Gastrocnemius medialis (tissue), 4 donors: ENCODE measurements around the gene ATF7. TPM values are rescaled to one million over a fixed set of nuclear protein-coding genes. Genes with fewer than 3 reads are reported as not detected.

ENCODE experiments used
- ATAC-seq, 2 donors: fragments of 150-250 bp; one replicate each; pipeline ENCODE4 v1.9.1; 2016
- DNase-seq, 2 donors: peaks; one replicate each; pipeline ENCODE4 v3.0.0-alpha.2; 2019
- H3K27ac ChIP-seq, 4 donors: fragments of 200-600 bp; sonication (generic); 1 replicate in 1 of 4; 2 replicates in 3 of 4; pipeline ENCODE4 v1.5.1; 2016 to 2018; ENCODE audit warnings: mild to moderate bottlenecking in 2 of 4, moderate library complexity in 1 of 4
- H3K27me3 ChIP-seq, 3 donors: fragments of 200-600 bp; sonication (generic) in 2 of 3; 1 replicate in 1 of 3; 2 replicates in 2 of 3; pipeline versions ENCODE4 v1.5.1 to v1.6.0; 2016 to 2019; ENCODE audit warnings: mild to moderate bottlenecking in 1 of 3, moderate library complexity in 1 of 3
- H3K36me3 ChIP-seq, 2 donors: fragments of 200-600 bp; sonication (generic) in 1 of 2; one replicate each; pipeline ENCODE4 v1.5.1; 2017 to 2018
- H3K4me1 ChIP-seq, 2 donors: fragments of 200-600 bp; sonication (generic) in 1 of 2; one replicate each; pipeline ENCODE4 v1.5.1; 2016 to 2017; ENCODE audit warnings: mild to moderate bottlenecking in 2 of 2
- H3K4me3 ChIP-seq, 4 donors: fragments of 200-600 bp; sonication (generic) in 3 of 4; 1 replicate in 1 of 4; 2 replicates in 3 of 4; pipeline ENCODE4 v1.5.1; 2016 to 2019; ENCODE audit warnings: mild to moderate bottlenecking in 2 of 4
- H3K9me3 ChIP-seq, 3 donors: fragments of 200-600 bp; sonication (generic) in 2 of 3; 1 replicate in 1 of 3; 2 replicates in 2 of 3; pipeline ENCODE4 v1.5.1; 2016 to 2019
- CTCF ChIP-seq, 5 experiments: fragments of 450-650 bp in 3 of 5; fragments of 200-600 bp in 2 of 5; sonication (generic) in 2 of 5; IDR thresholded peaks in 4 of 5; conservative IDR thresholded peaks in 1 of 5; 1 replicate in 4 of 5; 2 replicates in 1 of 5; pipeline ENCODE4 v1.5.1; 2016 to 2019; ENCODE audit warnings: antibody characterized with exemption in 5 of 5, mild to moderate bottlenecking in 3 of 5, moderate library complexity in 3 of 5
- POLR2A ChIP-seq, 2 donors: fragments of 450-650 bp; IDR thresholded peaks; one replicate each; pipeline ENCODE4 v1.6.1; 2017; ENCODE audit warnings: antibody characterized with exemption in 2 of 2, mild to moderate bottlenecking in 2 of 2, moderate library complexity in 2 of 2
- in situ Hi-C, 4 donors: fragments of 200-750 bp; cut with MboI; loops; one replicate each; pipeline versions ENCODE4 v1.15.0 to v1.8.0; 2017; ENCODE audit warnings: low sequenced_read_pairs in 4 of 4
- intact Hi-C: fragments of 100-400 bp; cut with DNase I; formaldehyde crosslinking; loops from one replicate; pipeline ENCODE4 v1.15.1; 2023; ENCODE audit warnings: low total_unique reads
- total RNA-seq, 4 donors: library from RNA; depleted of rRNA; stranded (reverse); fragments of >200 nt; gene quantifications; one replicate each; pipeline versions ENCODE4 v1.1.0 to v1.2.3, GENCODE V29; 2016

The ATF7 gene
- total RNA-seq, 4 donors from 2014 or later, result 21.9 to 47.9 (median 26.3) TPM

GRCh38 chr12:53624956-53625355 is 1.2 kb downstream of the ATF7 start:
- Histone ChIP-seq H3K27me3 (no peaks in the 10 kb centered on the region), H3K4me1 (peaks cover 36 to 47% of the 10 kb centered on the region in 2 donors), H3K36me3 (no peaks in the 10 kb centered on the region), H3K27ac (peak overlapping the region; percentile 93 to 96 (median 95)), H3K4me3 (peak overlapping the region; percentile 67 to 88 (median 78)), H3K9me3 (no peaks in the 10 kb centered on the region)
- in situ Hi-C loops, result loop anchor here in 3 of 4 donors (5.0 to 10.0 kb wide), 3 partner anchors 50 to 80 kb away; partner anchors contain the start of gene ATP5MC2 (in 2 of the 3)
- intact Hi-C loops, result loop anchor here (5.0 kb wide), 1 partner anchor 102 kb away; the partner anchor contains the start of gene CALCOCO1
- no peak for TF ChIP-seq POLR2A (IDR thresholded peaks at IDR 0.05)
- no peak for TF ChIP-seq CTCF (IDR thresholded peaks at IDR 0.05 in 4 of 5, conservative IDR thresholded peaks at IDR 0.05 in 1 of 5)
- ATAC-seq (no peak), DNase-seq (no peak)

GRCh38 chr12:53624458-53624857 is 1.7 kb downstream of the ATF7 start:
- H3K4me3 ChIP-seq, result peak overlapping the region; percentile 67 to 88 (median 78)
- in situ Hi-C loops (loop anchor here in 2 of 4 donors (10.0 kb wide), 2 partner anchors 50 to 80 kb away; partner anchors contain the start of gene ATP5MC2 (in 1 of the 2)), intact Hi-C loops (no loop called here)
- H3K27me3 ChIP-seq, result no peaks in the 10 kb centered on the region
- peaks cover 36 to 47% of the 10 kb centered on the region in 2 donors for H3K4me1 ChIP-seq
- ATAC-seq, result no peak
- TF ChIP-seq CTCF (IDR thresholded peaks at IDR 0.05 in 4 of 5, conservative IDR thresholded peaks at IDR 0.05 in 1 of 5) (no peak), POLR2A (IDR thresholded peaks at IDR 0.05) (no peak)
- no peaks in the 10 kb centered on the region for H3K36me3 ChIP-seq
- H3K27ac ChIP-seq, result peak overlapping the region; percentile 93 to 96 (median 95)
- DNase-seq, result no peak
- H3K9me3 ChIP-seq, result no peaks in the 10 kb centered on the region

GRCh38 chr12:53623548-53624385 is 2.4 kb downstream of the ATF7 start:
- ATAC-seq, result no peak
- DNase-seq, result no peak
- intact Hi-C loops (no loop called here), in situ Hi-C loops (loop anchor here in 2 of 4 donors (10.0 kb wide), 2 partner anchors 51 to 79 kb away; partner anchors contain the start of gene ATP5MC2 (in 1 of the 2))
- Histone ChIP-seq H3K27ac (peak overlapping the region; percentile 93 to 96 (median 95)), H3K4me3 (peak overlapping the region; percentile 67 to 88 (median 78)), H3K4me1 (peaks cover 37 to 49% of the 10 kb centered on the region in 2 donors), H3K36me3 (no peaks in the 10 kb centered on the region), H3K9me3 (no peaks in the 10 kb centered on the region), H3K27me3 (no peaks in the 10 kb centered on the region)
- no peak for TF ChIP-seq POLR2A (IDR thresholded peaks at IDR 0.05)
- no peak for TF ChIP-seq CTCF (IDR thresholded peaks at IDR 0.05 in 4 of 5, conservative IDR thresholded peaks at IDR 0.05 in 1 of 5)

GRCh38 chr12:53622724-53623123 is 3.5 kb downstream of the ATF7 start:
- no peak for TF ChIP-seq POLR2A (IDR thresholded peaks at IDR 0.05)
- no peak for TF ChIP-seq CTCF (IDR thresholded peaks at IDR 0.05 in 4 of 5, conservative IDR thresholded peaks at IDR 0.05 in 1 of 5)
- peak overlapping the region; percentile 93 to 96 (median 95) for H3K27ac ChIP-seq
- H3K9me3 ChIP-seq, result no peaks in the 10 kb centered on the region
- in situ Hi-C loops, result loop anchor here in 2 of 4 donors (10.0 kb wide), 2 partner anchors 52 to 78 kb away; partner anchors contain the start of gene ATP5MC2 (in 1 of the 2)
- DNase-seq (no peak), ATAC-seq (no peak)
- H3K36me3 ChIP-seq, result no peaks in the 10 kb centered on the region
- intact Hi-C loops, result no loop called here
- H3K27me3 ChIP-seq, result no peaks in the 10 kb centered on the region
- no peak overlapping the region for H3K4me3 ChIP-seq
- H3K4me1 ChIP-seq, result peaks cover 47 to 59% of the 10 kb centered on the region in 2 donors
